ENCODE measurements around the gene SEC31A.

- TF ChIP-seq, protein P1, sequence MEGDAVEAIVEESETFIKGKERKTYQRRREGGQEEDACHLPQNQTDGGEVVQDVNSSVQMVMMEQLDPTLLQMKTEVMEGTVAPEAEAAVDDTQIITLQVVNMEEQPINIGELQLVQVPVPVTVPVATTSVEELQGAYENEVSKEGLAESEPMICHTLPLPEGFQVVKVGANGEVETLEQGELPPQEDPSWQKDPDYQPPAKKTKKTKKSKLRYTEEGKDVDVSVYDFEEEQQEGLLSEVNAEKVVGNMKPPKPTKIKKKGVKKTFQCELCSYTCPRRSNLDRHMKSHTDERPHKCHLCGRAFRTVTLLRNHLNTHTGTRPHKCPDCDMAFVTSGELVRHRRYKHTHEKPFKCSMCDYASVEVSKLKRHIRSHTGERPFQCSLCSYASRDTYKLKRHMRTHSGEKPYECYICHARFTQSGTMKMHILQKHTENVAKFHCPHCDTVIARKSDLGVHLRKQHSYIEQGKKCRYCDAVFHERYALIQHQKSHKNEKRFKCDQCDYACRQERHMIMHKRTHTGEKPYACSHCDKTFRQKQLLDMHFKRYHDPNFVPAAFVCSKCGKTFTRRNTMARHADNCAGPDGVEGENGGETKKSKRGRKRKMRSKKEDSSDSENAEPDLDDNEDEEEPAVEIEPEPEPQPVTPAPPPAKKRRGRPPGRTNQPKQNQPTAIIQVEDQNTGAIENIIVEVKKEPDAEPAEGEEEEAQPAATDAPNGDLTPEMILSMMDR (IDR thresholded peaks at IDR 0.05) = no peak
- no peak for TF ChIP-seq POLR2A (IDR thresholded peaks at IDR 0.05)
Measured at GRCh38 chr4:82889287-82889686, 1.7 kb downstream of the SEC31A start.

Measured in adrenal gland (tissue), 5 donors.